Measurements from ENCODE around the gene DYNC1I2.
"Not testable (repeated sequence)": the region's sequence is repeated elsewhere in the genome, so short reads cannot be mapped to it uniquely, and the experiment has no call there.

The DYNC1I2 gene

DNA sequence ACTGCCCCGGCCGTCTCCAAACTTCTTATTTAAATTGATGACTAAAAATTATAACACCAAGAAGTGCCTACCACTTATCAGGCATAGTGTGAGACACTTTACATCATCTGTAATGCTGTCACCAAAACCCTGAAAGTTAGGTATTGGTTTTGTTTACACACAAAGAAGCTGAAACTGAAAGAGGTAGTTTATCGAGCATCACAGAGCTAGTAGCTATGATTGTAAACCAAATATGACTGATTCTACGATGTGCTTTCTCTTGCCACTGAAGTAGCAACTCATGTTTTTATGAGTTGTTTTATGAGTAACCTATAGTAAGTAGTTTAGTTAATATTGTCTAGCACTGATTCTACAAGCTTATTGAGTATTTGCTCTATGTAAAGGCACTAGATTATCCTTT, 31.5 kb downstream of the DYNC1I2 start:
- DNase-seq = no peak

DNA sequence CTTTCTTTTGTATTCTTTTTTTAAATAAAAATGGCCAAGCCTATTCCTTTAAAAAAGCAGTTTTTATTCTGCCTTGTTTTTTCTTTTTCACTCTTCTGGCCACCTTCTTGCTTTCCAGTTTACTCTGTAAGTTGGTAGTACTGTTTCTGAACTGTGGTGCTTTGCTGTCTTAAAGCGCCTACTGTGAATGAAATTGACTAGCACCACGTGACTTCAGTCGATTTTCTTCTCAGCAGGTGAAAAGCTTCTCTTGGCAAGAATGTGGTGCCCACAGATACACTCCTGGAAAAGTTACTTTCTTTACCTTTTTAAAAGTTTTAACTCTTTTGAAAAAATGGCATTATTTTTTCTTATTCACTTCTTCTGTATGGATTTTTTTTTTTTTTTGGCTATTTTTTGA, 32.4 kb downstream of the DYNC1I2 start:
- DNase-seq = no peak

DNA sequence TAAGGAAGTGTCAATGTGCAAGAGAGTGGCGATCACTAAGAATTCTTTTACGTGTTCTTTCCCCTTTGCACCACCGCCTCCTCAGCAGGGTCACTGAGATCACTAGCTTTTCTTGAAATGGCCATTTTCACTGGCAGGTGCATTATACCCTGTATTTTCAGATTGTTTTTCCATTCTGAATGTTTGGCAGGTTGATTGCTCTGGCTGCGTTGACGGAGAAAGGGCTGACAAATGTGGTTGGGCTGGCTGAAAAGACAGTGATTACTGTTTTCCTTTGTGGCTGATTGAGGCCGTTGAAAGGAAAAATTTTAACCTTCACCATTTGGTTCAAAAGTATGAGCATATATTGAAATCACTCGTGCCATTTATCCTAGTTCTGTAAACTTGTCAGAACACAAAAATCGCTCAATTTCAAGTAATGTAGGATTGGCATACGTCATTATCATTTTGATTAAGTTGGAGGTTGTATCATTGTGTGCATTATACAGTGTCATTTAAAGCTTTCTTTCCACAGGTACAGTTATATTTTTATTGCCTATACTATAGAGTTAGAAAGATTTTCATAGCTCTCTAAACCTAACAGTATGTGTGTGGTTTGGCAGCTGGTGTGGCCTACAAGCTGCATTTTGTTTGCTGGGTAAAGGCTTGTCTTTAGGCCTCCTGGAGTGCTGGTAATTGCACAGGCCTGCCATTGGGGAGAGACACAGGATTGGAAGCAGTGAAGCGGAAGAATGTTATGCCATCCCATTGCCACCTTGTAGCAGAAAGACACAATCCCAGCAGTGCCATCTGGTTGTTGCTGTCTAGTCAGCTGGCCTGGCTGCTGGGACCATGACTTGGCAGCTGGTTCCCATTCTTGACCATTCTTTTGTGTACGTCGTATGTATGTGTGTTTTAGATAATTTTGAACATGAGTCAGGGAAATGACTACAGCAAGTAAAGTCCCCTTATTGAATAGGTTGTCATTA, 36.7 kb downstream of the DYNC1I2 start:
- DNase-seq = no peak

DNA sequence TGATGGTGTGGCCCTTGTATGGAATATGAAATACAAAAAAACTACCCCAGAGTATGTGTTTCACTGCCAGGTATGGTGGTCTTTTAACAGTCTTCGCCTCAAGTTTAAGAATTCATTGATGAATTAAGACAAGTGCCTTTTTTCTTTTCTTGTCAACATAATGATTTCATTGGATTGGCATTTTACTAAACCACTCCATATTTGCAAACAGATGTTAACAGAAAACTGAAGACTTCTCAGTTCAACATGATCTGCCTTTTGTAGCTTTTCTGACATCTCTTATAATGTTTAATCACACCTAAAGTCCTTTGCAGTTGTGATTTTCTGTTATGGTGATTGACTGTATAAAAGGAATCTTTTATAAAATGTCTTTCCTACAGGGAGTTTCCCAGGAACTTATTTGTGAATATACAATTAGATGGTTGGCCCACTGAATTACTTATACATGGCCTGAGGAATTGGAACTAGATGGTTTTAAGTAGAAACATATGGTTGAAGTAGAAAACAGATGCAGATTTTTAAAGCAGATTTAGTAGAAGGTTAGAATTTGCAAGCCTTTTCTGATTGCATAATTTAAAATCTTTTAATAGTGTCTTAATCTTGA, 39.7 kb downstream of the DYNC1I2 start:
- DNase-seq = no peak

DNA sequence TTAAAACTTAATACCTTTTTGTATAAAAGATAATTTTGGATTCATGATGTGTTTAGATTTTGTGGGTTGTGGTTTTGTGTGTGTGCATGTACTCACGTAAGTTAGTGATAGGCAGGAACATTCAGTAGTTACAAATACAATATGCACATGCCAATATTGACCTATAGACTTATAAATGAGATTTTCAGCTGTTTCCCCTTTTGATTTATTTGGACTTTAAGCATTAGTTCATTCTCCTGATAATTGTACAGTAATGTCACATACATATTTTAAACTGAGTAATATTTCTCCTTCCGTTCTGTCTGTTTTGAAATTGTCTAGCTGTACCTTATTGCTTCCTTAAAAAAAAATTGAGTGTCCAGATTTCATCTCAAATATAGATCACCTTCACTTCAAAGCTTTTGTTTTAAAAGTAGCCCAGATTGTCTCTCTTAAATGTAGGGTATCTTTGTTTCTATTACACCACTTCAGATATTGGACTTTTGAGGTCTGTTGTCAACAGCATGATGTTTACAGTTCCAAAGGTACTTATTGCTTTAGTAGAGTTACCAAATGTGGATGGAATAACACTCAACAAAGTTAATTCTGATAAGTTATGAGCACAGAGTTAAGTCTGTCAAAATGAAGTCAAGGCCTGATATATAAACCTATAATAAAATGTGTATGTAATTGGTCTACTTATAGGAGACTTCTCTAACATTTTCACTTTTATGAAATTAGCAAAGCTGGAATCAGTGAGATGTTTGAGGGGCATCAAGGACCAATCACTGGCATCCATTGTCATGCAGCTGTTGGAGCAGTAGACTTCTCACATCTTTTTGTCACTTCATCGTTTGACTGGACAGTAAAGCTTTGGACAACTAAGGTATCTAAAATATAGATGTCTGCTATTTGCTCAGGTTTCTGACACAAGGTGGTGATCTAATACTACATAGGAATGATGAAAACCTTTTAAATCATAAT, 42.0 kb downstream of the DYNC1I2 start:
- DNase-seq = no peak

DNA sequence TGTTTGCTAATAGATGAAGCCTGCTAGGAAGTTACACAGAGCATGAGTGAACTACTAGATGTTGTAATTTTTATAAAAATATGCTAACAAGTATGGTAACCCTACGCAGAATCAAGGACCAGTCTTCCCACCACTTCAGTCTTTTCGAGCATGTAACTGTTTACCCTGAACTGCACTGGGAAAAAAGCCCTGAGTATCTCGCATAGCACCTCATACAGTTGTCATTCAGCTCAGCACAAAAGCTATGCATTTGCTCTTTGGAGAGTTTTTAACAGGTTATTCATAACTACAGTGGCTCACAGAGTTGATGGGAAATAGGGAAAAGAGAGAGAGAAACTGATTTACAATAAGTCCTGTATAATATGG, 42.7 kb downstream of the DYNC1I2 start:
- DNase-seq = no peak

DNA sequence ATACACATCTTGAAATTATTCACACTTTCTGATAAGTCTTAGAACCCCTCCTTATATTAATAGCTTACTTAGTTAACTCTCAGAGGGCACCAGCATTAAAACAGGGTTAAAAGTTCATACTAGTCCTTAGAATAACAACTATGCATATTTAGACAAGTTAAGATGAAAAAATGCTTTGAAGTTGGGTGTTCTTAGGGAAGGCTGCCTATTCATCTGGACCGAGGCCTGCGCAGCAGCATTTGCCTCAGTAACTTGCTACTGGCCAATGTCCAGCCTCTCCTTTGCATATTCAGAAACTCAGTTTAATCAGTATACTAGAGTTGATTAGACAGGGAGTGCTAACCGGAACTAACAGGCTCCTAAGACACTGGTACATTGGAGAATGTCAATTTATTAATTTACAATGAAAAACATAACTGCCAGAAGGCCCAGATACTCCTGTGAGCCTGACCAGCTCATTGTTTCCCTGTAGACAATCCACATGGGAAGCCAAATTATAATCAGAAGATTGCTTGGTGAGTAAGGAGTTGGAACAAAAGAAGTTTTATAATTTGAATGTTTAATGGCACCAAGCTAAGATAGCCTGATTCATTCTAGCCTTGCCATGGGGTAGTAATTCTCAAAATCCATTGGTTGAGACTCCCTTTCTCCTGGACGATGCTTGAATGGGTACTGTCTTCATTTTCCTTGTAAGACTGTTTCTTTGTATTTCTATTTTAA, 48.9 kb downstream of the DYNC1I2 start:
- DNase-seq = no peak

DNA sequence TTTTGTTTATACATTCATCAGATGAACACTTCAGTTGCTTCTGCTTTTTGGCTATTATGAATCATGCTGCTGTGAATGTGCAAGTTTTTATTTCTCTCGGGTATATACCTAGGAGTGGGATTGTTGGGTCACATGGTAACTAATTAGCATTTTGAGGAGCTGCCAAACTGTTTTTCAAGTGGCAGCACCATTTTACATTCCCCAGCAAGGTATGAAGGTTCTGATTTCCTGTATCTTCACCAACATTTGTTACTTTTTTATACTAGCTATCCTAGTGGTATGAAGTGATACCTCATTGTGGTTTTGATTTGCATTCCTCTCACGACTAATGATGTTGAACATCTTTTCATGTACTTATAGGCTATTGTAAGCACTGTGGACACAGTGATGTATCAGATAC, 53.9 kb downstream of the DYNC1I2 start:
- no peak for DNase-seq

DNA sequence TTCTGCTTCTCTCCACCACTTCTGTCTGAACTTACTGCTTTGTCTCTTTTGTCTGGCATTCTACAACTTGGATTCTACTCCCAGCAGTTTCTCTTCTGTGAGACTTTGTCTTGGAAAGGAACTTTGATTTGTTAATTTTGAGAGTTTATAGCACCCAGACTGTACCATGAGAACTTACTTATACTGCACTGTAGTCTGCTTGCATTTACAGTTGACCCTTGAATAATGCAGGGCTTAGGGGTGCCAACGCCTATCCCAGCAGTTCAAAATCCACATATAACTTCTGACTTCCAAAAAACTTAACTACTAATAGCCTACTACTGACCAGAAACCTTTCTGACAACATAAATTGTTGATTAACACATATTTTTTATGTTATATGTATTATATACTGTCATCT, 55.5 kb downstream of the DYNC1I2 start:
- DNase-seq = no peak

DNA sequence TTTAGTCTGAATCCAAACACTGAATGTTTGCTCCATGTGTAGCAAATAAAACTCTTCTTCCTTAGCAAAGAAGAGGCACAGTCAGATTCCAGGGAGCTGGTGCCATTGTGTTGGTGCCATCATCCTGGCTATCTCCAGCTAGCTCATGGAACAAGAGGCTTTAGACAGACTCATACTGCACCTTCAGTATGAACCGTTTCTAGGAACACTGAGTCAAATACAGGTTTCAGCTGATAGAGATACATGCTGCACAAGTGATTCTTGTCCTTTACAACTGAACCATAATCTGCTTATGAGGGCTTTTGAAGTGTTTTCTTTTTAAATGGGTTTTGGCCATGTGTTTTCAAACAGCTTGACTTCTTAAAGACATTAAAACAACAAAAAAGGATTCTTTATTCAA, 57.9 kb downstream of the DYNC1I2 start:
- DNase-seq = no peak

DNA sequence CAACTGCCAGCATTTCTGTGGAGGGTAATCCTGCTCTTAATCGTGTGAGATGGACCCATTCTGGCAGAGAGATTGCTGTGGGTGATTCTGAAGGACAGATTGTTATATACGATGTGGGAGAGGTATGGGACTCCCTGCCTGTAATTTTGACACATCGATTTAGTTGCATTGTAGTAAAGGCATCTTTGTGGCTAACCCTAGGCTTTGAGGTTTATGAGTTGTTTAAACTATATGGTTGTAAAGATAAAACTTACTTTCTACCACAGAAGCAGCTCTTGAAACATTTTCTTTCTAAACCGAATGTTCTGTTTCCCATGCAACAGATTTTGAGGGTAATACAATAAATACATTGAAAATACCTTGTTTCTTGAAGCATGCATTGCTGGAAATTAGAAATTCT, 58.5 kb downstream of the DYNC1I2 start:
- DNase-seq = no peak

DNA sequence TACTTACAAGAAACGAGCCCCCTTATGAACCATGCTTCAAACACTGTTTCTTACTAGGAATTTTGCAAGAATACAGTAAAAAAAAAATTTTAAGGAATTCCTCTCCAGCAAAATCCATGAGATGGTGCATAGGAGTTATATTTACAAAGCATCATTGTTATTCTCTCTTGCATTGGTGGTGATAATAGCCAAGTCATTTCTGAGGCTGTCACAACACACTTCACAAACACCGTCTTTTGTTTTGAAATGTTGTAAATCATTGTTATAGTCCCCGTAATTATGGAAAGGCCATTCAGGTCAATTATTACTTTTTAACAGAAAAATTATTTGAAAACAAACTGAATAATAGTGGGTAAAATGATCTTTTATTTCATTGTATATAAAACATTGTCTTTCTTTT, 60.1 kb downstream of the DYNC1I2 start:
- no peak for DNase-seq

DNA sequence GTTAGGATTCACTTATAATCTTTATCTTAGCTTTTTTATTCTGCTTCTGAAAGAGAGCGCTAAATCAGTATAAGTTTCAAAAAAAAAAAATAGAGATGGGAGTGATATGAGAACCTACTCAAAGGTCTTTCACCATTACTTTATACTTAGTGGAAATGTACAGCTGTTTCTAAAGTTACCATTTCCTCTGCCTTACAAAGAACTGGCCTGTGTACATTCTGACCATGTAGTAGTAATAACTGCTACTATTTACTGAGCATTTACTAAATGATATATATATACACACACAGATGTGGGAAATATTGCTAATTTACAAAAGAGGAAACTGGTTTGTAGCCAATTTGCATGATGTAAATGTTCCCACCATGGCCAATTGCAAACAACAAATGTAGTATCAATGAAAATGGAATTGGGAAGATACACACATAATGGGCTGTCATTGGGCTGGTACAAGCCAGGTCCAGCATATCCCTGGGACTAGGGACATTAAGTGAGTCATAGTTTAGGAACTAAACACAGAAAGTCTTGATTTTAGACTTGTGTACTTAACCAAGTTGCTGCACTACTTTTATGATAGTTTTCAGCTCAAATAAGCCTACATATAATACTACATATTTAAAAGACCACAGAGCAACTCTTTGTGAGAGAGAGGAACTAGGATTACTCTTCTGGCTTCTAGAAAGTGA, 67.1 kb downstream of the DYNC1I2 start:
- DNase-seq = no peak

DNA sequence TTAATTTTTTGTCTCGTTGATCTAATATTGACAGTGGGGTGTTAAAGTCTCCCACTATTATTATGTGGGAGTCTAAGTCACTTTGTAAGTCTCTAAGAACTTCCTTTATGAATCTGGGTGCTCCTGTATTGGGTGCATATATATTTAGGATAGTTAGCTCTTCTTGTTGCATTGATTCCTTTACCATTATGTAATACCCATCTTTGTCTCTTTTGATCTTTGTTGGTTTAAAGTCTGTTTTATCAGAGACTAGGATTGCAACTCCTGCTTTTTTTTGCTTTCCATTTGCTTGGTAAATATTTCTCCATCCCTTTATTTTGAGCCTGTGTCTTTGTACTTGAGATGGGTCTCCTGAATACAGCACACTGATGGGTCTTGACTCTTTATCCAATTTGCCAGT, 71.5 kb downstream of the DYNC1I2 start:
- DNase-seq = not testable (repeated sequence)

DNA sequence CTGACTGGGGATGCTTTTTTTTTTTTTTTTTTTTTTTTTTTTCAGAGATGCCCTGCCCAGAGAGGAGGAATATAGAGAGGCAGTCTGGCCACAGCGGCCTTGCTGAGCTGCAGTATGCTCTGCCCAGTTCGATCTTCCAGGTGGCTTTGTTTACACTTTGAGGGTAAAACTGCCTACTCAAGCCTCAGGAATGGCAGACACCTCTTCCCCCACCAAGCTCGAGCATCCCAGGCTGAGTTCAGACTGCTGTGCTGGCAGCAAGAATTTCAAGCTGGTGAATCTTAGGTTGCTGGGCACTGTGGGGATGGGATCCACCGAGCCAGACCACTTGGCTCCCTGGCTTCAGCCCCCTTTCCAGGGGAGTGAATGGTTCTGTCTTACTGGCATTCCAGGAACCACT, 73.9 kb downstream of the DYNC1I2 start:
- DNase-seq = not testable (repeated sequence)

DNA sequence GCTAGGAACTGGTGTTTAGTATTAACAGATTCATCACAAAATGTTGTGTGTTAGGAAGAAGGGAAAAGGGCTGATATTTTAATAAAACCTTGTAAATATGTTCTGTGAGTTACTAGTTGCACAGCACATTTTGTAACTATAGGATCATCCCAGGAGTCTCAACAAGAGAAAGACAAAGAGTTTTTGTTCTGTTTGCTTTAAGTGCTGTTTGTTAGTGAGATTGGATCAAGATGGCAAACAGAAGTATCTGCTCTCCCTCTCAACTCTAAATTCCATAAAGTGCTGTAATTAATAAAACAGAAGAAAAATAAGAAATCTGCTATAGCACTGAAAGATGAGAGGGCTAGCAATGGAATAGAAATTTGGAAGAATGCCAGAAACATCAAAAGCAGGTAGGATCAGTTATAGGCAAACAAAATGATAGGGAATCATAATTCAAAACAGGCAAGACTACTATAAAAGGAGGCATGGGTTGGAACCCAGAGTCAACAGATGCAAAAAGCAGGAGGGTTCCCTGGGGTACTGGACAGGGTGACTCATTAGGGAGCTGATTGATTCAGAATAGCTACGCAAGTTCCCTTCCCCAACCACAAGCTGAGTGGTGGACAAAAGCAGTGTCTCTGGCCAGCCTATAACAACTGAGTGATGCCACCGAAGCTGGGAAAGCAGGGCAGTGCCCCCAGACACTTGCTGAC, 75.8 kb downstream of the DYNC1I2 start:
- DNase-seq = no peak

DNA sequence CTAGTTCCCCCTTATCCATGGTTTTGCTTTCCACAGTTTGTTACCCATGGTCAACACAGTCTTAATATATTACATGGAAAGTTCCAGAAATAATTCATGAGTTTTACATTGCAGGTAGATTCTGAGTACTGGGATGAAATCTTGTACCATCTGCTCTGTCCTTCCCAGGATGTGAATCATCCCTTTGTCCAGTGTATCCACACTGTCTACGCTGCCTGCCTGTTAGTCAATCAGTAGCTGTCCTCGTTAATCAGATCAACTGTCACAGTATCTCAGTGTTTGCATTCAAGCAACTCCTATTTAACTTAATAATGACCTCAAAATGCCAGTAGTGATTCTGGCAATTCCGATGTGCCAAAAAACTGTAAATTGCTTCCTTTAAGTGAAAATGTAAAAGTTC, 76.3 kb downstream of the DYNC1I2 start:
- DNase-seq = no peak

DNA sequence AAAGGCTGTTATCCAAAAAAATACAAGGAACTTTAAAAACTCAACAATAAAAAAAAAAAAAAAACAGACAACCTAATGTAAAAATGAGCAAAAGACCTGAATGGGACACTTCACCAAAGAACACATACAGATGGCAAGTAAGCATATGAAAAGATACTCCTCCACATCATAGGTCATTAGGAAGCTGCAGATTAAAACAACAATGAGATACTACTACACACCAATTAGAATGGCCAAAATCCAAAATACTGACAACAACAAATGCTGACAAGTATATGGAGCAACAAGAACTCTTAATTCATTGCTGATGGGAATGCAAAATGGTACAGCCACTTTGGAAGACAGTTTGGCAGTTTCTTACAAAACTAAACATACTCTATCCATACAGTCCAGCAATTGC, 84.2 kb downstream of the DYNC1I2 start:
- DNase-seq = no peak

DNA sequence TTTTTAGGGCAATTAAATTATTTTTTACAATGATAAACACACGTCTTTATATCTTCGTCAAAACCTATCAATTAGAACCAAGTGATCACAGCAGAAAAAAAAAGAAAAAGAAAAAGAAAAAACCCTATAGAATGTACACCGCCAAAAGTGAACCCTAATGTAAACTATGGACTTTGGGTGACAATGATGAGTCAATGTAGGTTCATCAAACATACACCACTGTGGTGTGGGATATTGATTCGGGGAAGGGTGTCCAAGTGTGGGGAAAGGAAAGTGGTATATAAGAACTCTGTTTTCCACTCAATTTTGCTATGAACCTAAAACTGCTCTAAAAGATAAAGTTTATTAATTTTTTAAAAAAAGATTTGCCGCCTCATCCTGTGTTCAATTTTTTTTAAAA, 85.1 kb downstream of the DYNC1I2 start:
- DNase-seq = no peak

DNA sequence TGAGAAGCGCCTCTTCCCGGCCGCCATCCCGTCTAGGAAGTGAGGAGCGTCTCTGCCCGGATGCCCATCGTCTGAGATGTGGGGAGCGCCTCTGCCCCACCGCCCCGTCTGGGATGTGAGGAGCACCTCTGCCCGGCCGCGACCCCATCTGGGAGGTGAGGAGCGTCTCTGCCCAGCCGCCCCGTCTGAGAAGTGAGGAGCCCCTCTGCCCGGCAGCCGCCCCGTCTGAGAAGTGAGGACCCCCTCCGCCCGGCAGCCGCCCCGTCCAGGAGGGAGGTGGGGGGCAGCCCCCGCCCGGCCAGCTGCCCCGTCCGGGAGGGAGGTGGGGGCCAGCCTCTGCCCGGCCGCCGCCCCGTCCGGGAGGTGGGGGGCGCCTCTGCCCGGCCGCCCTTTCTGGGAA, 87.3 kb downstream of the DYNC1I2 start:
- DNase-seq = not testable (repeated sequence)

DNA sequence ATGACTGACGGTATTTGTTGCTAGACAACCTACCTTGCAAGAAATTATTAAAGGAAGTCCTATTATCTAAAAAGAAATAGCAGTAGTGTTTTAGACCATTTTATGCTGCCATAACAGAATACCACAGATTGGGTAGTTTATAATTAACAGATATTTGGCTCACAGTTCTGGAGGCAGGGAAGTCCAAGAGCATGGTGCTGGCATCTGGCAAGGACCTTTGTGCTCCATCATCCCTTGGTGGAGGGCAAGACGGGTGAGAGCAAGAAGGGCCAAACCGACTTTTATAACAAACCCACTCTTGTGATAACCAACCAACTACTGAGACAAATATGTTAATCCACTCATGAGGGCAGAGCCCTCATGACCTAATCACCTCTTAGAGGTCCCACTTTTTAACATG, 91.2 kb downstream of the DYNC1I2 start:
- DNase-seq = no peak
